Skin epidermis (tissue), 12 donors: ENCODE data around the gene DNAH3.
"Not testable (repeated sequence)": the region's sequence is repeated elsewhere in the genome, so short reads cannot be mapped to it uniquely, and the experiment has no call there.

Experiments used
- H3K27ac ChIP-seq, 21 experiments: fragments of 200-600 bp; sonication (generic) in 11 of 21; one replicate each; pipeline ENCODE4 v1.5.0; 2020; ENCODE audit warnings: mild to moderate bottlenecking in 3 of 21, inconsistent platforms in 2 of 21, moderate library complexity in 2 of 21
- H3K4me3 ChIP-seq, 7 experiments: fragments of 200-600 bp; sonication (generic) in 2 of 7; one replicate each; pipeline ENCODE4 v1.5.0; 2020; ENCODE audit warnings: inconsistent platforms in 2 of 7, mild to moderate bottlenecking in 2 of 7, moderate library complexity in 1 of 7

Gene DNAH3

GRCh38 chr16:21026846-21027245 lies 123.8 kb downstream of the DNAH3 start:
- H3K4me3 ChIP-seq = no peak overlapping the region
- no peak overlapping the region for H3K27ac ChIP-seq

- Histone ChIP-seq H3K4me3 (no peak overlapping the region), H3K27ac (no peak overlapping the region)
Measured at GRCh38 chr16:21023509-21024202, 127.0 kb downstream of the DNAH3 start.

GRCh38 chr16:21021316-21021715 lies 129.3 kb downstream of the DNAH3 start:
- no peak overlapping the region for H3K27ac ChIP-seq
- no peak overlapping the region for H3K4me3 ChIP-seq

- H3K4me3 ChIP-seq = no peak overlapping the region
- no peak overlapping the region for H3K27ac ChIP-seq
Measured at GRCh38 chr16:21009815-21010214, 140.8 kb downstream of the DNAH3 start.

GRCh38 chr16:21005008-21005407 lies 145.6 kb downstream of the DNAH3 start:
- Histone ChIP-seq H3K4me3 (no peak overlapping the region), H3K27ac (no peak overlapping the region)

- Histone ChIP-seq H3K27ac (no peak overlapping the region), H3K4me3 (no peak overlapping the region)
Measured at GRCh38 chr16:21001262-21001661, 149.4 kb downstream of the DNAH3 start.

- Histone ChIP-seq H3K27ac (no peak overlapping the region), H3K4me3 (no peak overlapping the region)
Measured at GRCh38 chr16:20997147-20997546, 153.5 kb downstream of the DNAH3 start.

GRCh38 chr16:20995711-20996110 lies 154.9 kb downstream of the DNAH3 start:
- Histone ChIP-seq H3K4me3 (no peak overlapping the region), H3K27ac (no peak overlapping the region)

GRCh38 chr16:20989496-20990070 lies 161.1 kb downstream of the DNAH3 start:
- H3K27ac ChIP-seq, H3K4me3 ChIP-seq: not testable (repeated sequence)

- H3K27ac ChIP-seq = no peak overlapping the region
- H3K4me3 ChIP-seq = no peak overlapping the region
Measured at GRCh38 chr16:20987049-20987448, 163.6 kb downstream of the DNAH3 start.

GRCh38 chr16:20984019-20984418 lies 166.6 kb downstream of the DNAH3 start:
- Histone ChIP-seq H3K4me3 (no peak overlapping the region), H3K27ac (no peak overlapping the region)

GRCh38 chr16:20976576-20976975 lies 174.1 kb downstream of the DNAH3 start:
- Histone ChIP-seq H3K27ac (no peak overlapping the region), H3K4me3 (no peak overlapping the region)

GRCh38 chr16:20973201-20973600 lies 177.4 kb downstream of the DNAH3 start:
- H3K4me3 ChIP-seq, H3K27ac ChIP-seq: not testable (repeated sequence)

- H3K27ac ChIP-seq = peak overlapping the region in 11 of 21 experiments; percentile 14 to 64 (median 40)
- H3K4me3 ChIP-seq = no peak overlapping the region
Measured at GRCh38 chr16:20971401-20971800, 179.2 kb downstream of the DNAH3 start.

- no peak overlapping the region for H3K4me3 ChIP-seq
- peak overlapping the region in 4 of 21 experiments; percentile 7 to 58 (median 35) for H3K27ac ChIP-seq
Measured at GRCh38 chr16:20969386-20969785, 181.3 kb downstream of the DNAH3 start.

GRCh38 chr16:20968765-20969164 lies 181.9 kb downstream of the DNAH3 start:
- Histone ChIP-seq H3K27ac (no peak overlapping the region), H3K4me3 (no peak overlapping the region)

GRCh38 chr16:20960899-20961298 lies 189.7 kb downstream of the DNAH3 start:
- Histone ChIP-seq H3K27ac (no peak overlapping the region), H3K4me3 (no peak overlapping the region)

- no peak overlapping the region for H3K4me3 ChIP-seq
- no peak overlapping the region for H3K27ac ChIP-seq
Measured at GRCh38 chr16:20957153-20957552, 193.5 kb downstream of the DNAH3 start.

GRCh38 chr16:20956319-20956718 lies 194.3 kb downstream of the DNAH3 start:
- Histone ChIP-seq H3K4me3 (no peak overlapping the region), H3K27ac (no peak overlapping the region)

- Histone ChIP-seq H3K27ac (no peak overlapping the region), H3K4me3 (no peak overlapping the region)
Measured at GRCh38 chr16:20954574-20954973, 196.1 kb downstream of the DNAH3 start.

- H3K4me3 ChIP-seq = no peak overlapping the region
- peak overlapping the region in 2 of 21 experiments; percentile 25 to 60 for H3K27ac ChIP-seq
Measured at GRCh38 chr16:20952139-20952920, 198.3 kb downstream of the DNAH3 start.
